ENCODE measurements around the gene OLFML2A.

GRCh38 chr9:124764774-124765438 is 12.0 kb upstream of the OLFML2A start:
- TF ChIP-seq, protein P1, sequence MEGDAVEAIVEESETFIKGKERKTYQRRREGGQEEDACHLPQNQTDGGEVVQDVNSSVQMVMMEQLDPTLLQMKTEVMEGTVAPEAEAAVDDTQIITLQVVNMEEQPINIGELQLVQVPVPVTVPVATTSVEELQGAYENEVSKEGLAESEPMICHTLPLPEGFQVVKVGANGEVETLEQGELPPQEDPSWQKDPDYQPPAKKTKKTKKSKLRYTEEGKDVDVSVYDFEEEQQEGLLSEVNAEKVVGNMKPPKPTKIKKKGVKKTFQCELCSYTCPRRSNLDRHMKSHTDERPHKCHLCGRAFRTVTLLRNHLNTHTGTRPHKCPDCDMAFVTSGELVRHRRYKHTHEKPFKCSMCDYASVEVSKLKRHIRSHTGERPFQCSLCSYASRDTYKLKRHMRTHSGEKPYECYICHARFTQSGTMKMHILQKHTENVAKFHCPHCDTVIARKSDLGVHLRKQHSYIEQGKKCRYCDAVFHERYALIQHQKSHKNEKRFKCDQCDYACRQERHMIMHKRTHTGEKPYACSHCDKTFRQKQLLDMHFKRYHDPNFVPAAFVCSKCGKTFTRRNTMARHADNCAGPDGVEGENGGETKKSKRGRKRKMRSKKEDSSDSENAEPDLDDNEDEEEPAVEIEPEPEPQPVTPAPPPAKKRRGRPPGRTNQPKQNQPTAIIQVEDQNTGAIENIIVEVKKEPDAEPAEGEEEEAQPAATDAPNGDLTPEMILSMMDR (conservative IDR thresholded peaks at IDR 0.05; ENCODE audit: low read length): peak; percentile 78
- no peak for TF ChIP-seq EZH2phosphoT487 (IDR thresholded peaks at IDR 0.05; ENCODE audit: borderline replicate concordance, low read depth, low read length)

Measured in OCI-LY7 (cell line).